HG03571 (cell line): ENCODE data around the gene ACOT12.
"Not testable (repeated sequence)": the region's sequence is repeated elsewhere in the genome, so short reads cannot be mapped to it uniquely, and the experiment has no call there.

Experiments used
- ATAC-seq: cut with Tn5 transposase; IDR thresholded peaks from one replicate; pipeline ENCODE4 v1.9.1; 2021; ENCODE audit not compliant: unreplicated experiment

ACOT12 gene

GRCh38 chr5:81344736-81345135 is 49.2 kb downstream of the ACOT12 start:
- no peak for ATAC-seq

GRCh38 chr5:81338213-81338612 is 55.7 kb downstream of the ACOT12 start:
- not testable (repeated sequence) for ATAC-seq

- no peak for ATAC-seq
These were observed 56.1 kb downstream of the ACOT12 start for GRCh38 chr5:81337803-81338202.

- ATAC-seq, result no peak
These were observed 57.4 kb downstream of the ACOT12 start for GRCh38 chr5:81336556-81336955.

GRCh38 chr5:81335946-81336345 is 58.0 kb downstream of the ACOT12 start:
- no peak for ATAC-seq

- ATAC-seq, result no peak
These were observed 59.5 kb downstream of the ACOT12 start for GRCh38 chr5:81334304-81335061.

GRCh38 chr5:81326554-81326953 is 67.4 kb downstream of the ACOT12 start:
- no peak for ATAC-seq

- ATAC-seq, result no peak
These were observed 76.4 kb downstream of the ACOT12 start for GRCh38 chr5:81317536-81317935.

GRCh38 chr5:81316571-81316970 is 77.4 kb downstream of the ACOT12 start:
- no peak for ATAC-seq

GRCh38 chr5:81315830-81316229 is 78.1 kb downstream of the ACOT12 start:
- no peak for ATAC-seq

- ATAC-seq, result no peak
These were observed 78.6 kb downstream of the ACOT12 start for GRCh38 chr5:81315336-81315735.

- no peak for ATAC-seq
These were observed 79.4 kb downstream of the ACOT12 start for GRCh38 chr5:81314581-81314980.

GRCh38 chr5:81313686-81314085 is 80.2 kb downstream of the ACOT12 start:
- no peak for ATAC-seq

GRCh38 chr5:81313278-81313677 is 80.7 kb downstream of the ACOT12 start:
- ATAC-seq, result no peak

- ATAC-seq, result no peak
These were observed 83.4 kb downstream of the ACOT12 start for GRCh38 chr5:81310402-81311063.

- ATAC-seq, result no peak
These were observed 85.1 kb downstream of the ACOT12 start for GRCh38 chr5:81308836-81309235.

- ATAC-seq, result no peak
These were observed 88.1 kb downstream of the ACOT12 start for GRCh38 chr5:81305785-81306184.

GRCh38 chr5:81303563-81303962 is 90.4 kb downstream of the ACOT12 start:
- ATAC-seq, result no peak

GRCh38 chr5:81302596-81302995 is 91.3 kb downstream of the ACOT12 start:
- no peak for ATAC-seq

GRCh38 chr5:81301271-81302015 is 92.5 kb downstream of the ACOT12 start, which contains the start of gene ZCCHC9:
Gene ZCCHC9, plus strand, starts transcription at chr5:81301587. Its CDS starts 3,171 bp downstream, at chr5:81304758.
- ATAC-seq, result peak; percentile 96

GRCh38 chr5:81300921-81301270 is 93.0 kb downstream of the ACOT12 start:
- no peak for ATAC-seq

- ATAC-seq, result no peak
These were observed 96.4 kb downstream of the ACOT12 start for GRCh38 chr5:81297531-81297930.
